Adipose tissue (tissue), 3 donors: Measurements from ENCODE around the gene NFATC2. TPM values are rescaled to one million over a fixed set of nuclear protein-coding genes. Genes with fewer than 3 reads are reported as not detected.

Source experiments
- H3K27ac ChIP-seq: one replicate; pipeline ENCODE4 v1.5.1; 2013; ENCODE audit warnings: low read depth, low read length
- WGBS, 3 donors: extraction: QIAGEN DNeasy Blood & Tissue Kit; methylation state at CpG; one replicate each; pipeline ENCODE4 v1.1.7; 2013; 5-methylcytosine and 5-hydroxymethylcytosine counted together
- polyA plus RNA-seq, 3 donors: library from polyadenylated mRNA; stranded (reverse); fragments of 200-250 nt; gene quantifications; one replicate each; pipeline ENCODE4 v1.2.3, GENCODE V29; 2013
- donor health status: healthy with polysubstance abuse.
- donor health status: Bipolar disorder and iron deficiency.
- donor health status: healthy.

NFATC2 gene
- polyA plus RNA-seq, 3 donors = 1.0 to 6.8 (median 2.2) TPM

- WGBS, 3 donors = 87 to 93% (median 91%) methylated on average over 11 of the region's 11 CpGs
- H3K27ac ChIP-seq = no peak overlapping the region
Observed at GRCh38 chr20:51383891-51384510, 158.5 kb downstream of the NFATC2 start.

DNA sequence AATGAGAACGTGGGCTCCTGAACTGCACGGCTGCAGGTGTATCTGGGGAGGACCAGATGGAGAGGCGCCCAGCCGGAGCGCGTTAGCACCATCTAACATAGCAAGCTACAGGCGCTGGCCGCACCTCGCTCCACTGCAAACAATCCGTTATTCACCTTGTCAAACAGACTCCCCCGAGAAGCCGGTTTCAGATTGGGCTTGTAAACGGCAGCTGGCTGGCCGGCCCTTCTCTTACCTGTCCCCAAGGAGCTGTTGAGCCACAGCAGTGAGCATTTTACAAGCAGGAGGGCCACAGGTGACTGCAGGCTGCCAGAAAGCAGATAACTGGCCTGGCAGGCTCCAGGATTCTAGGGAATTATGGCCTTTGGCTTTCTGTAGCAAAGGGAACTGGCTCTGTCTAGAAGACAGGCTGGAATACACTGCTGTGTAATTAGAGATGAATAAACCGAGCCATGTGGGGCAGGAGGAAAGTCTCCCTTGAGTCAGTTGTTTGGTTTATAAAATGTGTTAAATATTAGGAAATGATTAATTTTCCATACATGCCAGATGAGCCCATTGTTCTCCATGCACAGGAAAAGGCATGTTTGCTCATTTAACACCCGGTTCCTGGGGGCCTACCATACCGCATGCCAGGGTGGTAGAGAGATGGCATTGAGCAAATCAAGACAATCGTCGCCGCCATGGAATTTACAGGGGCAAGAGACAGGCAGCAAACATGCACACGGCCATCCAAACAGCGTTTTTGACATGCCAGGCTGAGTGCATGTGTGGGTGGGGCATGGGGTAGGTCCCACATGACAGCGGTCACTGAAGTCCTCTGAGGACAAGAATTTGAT lies 159.3 kb downstream of the NFATC2 start:
- 30 to 80% (median 56%) methylated on average over 23 of the region's 23 CpGs for WGBS, 3 donors
- no peak overlapping the region for H3K27ac ChIP-seq

DNA sequence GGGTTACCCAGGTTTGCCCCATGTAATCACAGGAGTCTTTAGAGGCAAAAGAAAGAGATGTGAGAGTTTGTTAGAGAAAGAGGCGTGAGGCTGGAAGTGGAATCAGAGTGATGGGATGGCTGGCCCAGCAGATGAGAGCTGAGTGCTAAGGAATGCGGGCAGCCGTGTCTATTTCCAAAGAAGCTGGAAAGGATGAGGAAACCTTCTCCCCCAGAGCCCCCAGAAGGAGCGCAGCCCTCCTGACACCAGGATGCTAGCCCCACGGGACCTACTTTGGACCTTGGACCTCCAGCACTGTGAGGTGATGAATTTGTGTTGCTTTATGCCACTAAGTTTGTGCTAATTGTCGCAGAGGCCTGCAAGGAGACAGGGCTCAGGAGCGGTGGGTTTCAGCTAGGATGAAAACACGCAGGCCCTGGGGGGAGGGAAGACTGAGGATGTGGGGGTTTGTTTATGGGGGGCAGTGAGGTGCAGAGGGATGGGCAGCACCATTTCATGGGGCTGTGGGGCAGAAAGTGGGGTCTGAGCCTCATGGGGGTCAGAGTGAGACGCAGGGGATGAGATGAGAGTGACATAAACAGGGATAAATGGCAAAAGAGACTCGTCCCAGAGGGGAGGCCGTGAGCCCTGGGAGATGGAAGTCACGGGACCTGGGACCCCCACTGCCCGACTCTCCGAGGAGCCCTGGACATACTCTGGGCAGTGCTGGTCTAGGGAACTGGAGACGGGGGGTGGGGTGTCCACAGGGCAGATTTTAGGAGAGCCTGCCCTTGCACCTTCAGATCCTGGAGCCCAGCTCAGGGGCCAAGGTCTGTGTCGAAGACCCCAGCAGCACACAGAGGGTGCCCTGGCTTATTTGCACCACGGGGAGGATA lies 160.2 kb downstream of the NFATC2 start:
- H3K27ac ChIP-seq = no peak overlapping the region
- 85 to 91% (median 89%) methylated on average over 17 of the region's 17 CpGs for WGBS, 3 donors

DNA sequence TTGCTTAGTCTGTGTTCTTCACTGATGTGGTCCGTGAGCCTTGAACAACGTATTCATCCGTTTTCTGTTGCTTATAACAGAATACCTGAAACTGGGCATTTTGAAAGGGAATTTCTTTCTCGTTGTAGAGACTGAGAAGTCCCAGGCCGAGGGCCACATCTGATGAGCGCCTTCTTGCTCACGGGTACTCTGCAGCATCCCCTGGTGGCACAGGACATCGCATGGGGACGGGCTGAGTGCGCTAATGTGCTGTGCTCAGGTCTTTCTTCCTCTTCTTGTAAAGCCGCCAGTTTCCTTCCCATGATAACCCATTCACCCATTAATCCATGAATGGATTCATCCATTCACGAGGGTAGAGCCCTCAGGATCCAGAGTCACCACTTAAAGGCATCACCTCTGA lies 161.0 kb downstream of the NFATC2 start:
- WGBS, 3 donors = 94 to 97% (median 96%) methylated on average over 12 of the region's 12 CpGs

GRCh38 chr20:51380401-51381385 lies 161.8 kb downstream of the NFATC2 start:
- no peak overlapping the region for H3K27ac ChIP-seq
- WGBS, 3 donors = 86 to 90% (median 89%) methylated on average over 12 to 13 of the region's 13 CpGs

More for the DNA sequence above, 161.0 kb downstream of the NFATC2 start:
- no peak overlapping the region for H3K27ac ChIP-seq

DNA sequence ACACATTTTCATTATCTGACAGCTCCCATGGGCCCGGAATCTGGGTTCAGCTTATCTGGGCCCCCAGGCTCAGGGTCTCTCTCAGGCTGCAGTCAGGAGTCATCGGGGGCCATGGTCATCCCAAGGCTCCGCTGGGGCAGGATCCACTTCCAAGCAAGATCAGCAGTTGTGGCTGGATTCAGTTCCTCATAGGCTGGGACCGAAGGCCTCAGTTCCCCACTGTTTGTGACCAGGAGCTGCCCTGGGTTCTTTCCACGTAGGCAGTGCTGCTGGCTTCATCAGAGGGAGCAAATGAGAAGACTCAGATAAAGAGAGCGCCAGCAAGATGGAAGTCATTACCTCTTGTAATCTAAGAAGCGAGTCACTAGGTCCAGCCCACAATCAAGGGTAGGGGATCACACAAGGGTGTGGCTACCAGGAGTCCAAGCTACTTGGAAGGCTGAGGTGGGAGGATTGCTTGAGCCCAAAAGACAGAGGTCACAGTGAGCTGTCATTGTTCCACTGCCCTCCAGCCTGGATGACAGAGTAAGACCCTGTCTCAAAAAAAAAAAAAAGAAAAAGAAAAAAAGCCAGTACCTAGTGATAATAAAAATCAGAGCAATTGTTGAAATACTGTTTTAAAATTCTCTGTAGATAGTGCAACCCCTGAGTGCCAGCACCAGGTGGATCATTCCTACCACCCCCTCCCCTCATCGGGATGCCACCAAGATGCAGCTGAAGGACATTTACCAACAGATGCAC lies 162.7 kb downstream of the NFATC2 start:
- 93 to 94% (median 93%) methylated on average over 8 of the region's 8 CpGs for WGBS, 3 donors
- H3K27ac ChIP-seq = no peak overlapping the region

GRCh38 chr20:51378171-51378928 lies 164.2 kb downstream of the NFATC2 start:
- WGBS, 3 donors = 95 to 96% (median 95%) methylated on average over 19 of the region's 19 CpGs
- no peak overlapping the region for H3K27ac ChIP-seq

DNA sequence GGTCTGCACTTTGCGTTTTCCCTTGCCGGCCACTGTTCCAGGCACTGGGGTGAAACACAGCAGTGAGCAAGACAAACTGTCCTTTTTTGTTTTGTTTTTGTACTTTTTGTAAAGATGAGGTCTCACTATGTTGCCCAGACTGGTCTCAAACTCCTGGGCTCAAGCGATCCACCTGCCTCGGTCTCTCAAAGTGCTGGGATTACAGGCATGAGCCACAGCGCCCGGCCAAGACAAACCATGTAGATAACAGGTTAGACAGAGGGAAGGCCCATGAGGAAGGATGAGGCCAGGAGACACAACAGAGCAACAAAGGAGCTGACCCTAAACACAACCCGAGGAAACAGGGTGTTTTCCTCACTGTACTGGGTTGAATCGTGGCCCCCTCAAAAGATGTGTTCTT lies 165.4 kb downstream of the NFATC2 start:
- 93 to 95% (median 94%) methylated on average over 8 of the region's 8 CpGs for WGBS, 3 donors
- H3K27ac ChIP-seq = no peak overlapping the region

GRCh38 chr20:51376111-51376510 lies 166.4 kb downstream of the NFATC2 start:
- no peak overlapping the region for H3K27ac ChIP-seq
- WGBS, 3 donors = 42 to 82% (median 52%) methylated on average over 4 of the region's 4 CpGs

GRCh38 chr20:51375561-51375960 lies 167.0 kb downstream of the NFATC2 start:
- H3K27ac ChIP-seq = no peak overlapping the region
- 83 to 89% (median 86%) methylated on average over 8 of the region's 8 CpGs for WGBS, 3 donors

- no peak overlapping the region for H3K27ac ChIP-seq
- WGBS, 3 donors = 91 to 96% (median 92%) methylated on average over 9 of the region's 9 CpGs
Observed at GRCh38 chr20:51374961-51375360, 167.6 kb downstream of the NFATC2 start.

- 82 to 84% (median 82%) methylated on average over 4 of the region's 4 CpGs for WGBS, 3 donors
- H3K27ac ChIP-seq = no peak overlapping the region
Observed at GRCh38 chr20:51374456-51374830, 168.1 kb downstream of the NFATC2 start.

- H3K27ac ChIP-seq = no peak overlapping the region
- WGBS, 3 donors = 31 to 57% (median 50%) methylated on average over 12 of the region's 12 CpGs
Observed at GRCh38 chr20:51373713-51374455, 168.6 kb downstream of the NFATC2 start.

DNA sequence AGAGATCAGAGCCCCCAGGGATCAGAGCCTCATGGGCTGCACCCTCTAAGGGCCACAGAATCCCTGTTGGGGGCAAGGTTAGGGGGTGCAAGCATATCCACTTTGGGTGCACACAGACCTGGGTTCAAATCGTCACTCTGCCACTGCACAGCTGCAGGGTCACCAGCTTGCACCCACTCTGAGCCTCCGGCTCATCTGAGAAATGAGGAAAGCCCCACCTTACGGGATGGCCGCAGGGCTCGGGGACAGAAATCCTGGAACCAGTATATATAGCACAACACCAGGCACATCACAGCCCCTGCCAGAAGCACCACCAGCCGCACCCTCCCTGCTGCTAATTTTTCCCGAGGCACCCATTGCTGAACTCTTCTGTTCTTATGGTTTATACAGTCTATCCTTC lies 169.6 kb downstream of the NFATC2 start:
- no peak overlapping the region for H3K27ac ChIP-seq
- WGBS, 3 donors = 76 to 84% (median 83%) methylated on average over 7 of the region's 7 CpGs

DNA sequence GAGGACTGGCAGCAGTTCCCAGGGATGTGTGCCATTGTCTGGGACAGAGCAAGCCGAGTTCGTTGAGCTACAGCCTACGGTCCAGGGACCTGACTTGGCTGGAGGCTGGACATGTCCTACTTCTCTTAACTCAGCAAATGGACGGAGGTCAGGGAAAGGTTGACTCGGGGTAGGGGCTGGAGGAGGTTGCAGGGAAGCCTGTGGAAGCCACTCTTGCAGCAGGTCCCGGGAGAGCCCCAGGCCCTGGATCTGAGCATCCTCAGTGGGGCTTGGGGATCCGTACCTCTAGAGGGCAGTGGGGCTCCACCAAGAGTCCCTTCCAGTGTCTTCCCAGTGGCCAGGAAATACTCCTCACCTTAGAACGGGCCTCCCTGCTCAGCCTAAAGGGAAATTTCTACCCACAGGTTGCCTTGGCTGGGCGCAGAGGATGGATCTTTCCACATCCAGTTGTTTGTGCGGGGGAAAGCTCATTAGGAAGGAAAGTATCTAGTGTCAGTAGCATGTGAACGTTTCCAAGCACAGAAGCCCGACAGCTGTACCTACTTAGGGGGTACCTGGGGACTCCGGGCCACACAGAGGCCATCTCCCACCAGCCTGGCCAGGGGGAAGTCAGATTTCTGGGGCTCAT lies 170.2 kb downstream of the NFATC2 start:
- 36 to 42% (median 41%) methylated on average over 13 of the region's 13 CpGs for WGBS, 3 donors
- H3K27ac ChIP-seq = no peak overlapping the region
